ENCODE data around the gene CSTF1. TPM values are rescaled to one million over a fixed set of nuclear protein-coding genes. Genes with fewer than 3 reads are reported as not detected.

The CSTF1 gene
- 10 to 100 TPM in 3 of 4 donors, 1 to 10 TPM in 1; 4.8 to 28.9 (median 14.3) TPM for total RNA-seq

GRCh38 chr20:56392132-56392880 is at the start of gene CSTF1, which contains the start of gene AURKA:
TSS of gene CSTF1 (plus strand) at chr20:56392645. CDS start at chr20:56395553, 2,908 bp downstream.
TSS of gene AURKA (minus strand) at chr20:56392215. CDS start at chr20:56388197, 4,018 bp downstream.
- no peaks in the 10 kb centered on the region for H3K27me3 ChIP-seq
- TF ChIP-seq, protein P1, sequence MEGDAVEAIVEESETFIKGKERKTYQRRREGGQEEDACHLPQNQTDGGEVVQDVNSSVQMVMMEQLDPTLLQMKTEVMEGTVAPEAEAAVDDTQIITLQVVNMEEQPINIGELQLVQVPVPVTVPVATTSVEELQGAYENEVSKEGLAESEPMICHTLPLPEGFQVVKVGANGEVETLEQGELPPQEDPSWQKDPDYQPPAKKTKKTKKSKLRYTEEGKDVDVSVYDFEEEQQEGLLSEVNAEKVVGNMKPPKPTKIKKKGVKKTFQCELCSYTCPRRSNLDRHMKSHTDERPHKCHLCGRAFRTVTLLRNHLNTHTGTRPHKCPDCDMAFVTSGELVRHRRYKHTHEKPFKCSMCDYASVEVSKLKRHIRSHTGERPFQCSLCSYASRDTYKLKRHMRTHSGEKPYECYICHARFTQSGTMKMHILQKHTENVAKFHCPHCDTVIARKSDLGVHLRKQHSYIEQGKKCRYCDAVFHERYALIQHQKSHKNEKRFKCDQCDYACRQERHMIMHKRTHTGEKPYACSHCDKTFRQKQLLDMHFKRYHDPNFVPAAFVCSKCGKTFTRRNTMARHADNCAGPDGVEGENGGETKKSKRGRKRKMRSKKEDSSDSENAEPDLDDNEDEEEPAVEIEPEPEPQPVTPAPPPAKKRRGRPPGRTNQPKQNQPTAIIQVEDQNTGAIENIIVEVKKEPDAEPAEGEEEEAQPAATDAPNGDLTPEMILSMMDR (IDR thresholded peaks at IDR 0.05): no peak
- TF ChIP-seq POLR2A (IDR thresholded peaks at IDR 0.05): peak; percentile 21 to 26
- peak; percentile 98 to 100 (median 100) for DNase-seq
- peak within 1 kb of the TSS; percentile 83 to 89 (median 84) for H3K27ac ChIP-seq
- no peaks in the 10 kb centered on the region for H3K9me3 ChIP-seq
- H3K4me1 ChIP-seq: peaks cover 5 to 23% (median 12%) of the 10 kb centered on the region in 4 donors
- peaks cover 0 to 23% (median 0%) of the 10 kb centered on the region in 3 donors for H3K36me3 ChIP-seq
- peak within 1 kb of the TSS; percentile 63 to 79 (median 76) for H3K4me3 ChIP-seq

- TF ChIP-seq, protein P1 (IDR thresholded peaks at IDR 0.05): no peak
- no peak for TF ChIP-seq POLR2A (IDR thresholded peaks at IDR 0.05)
- Histone ChIP-seq H3K27ac (no peak overlapping the region), H3K36me3 (no peaks in the 10 kb centered on the region), H3K4me1 (peaks cover 0 to 4% (median 0%) of the 10 kb centered on the region in 4 donors), H3K9me3 (no peaks in the 10 kb centered on the region), H3K27me3 (no peaks in the 10 kb centered on the region), H3K4me3 (no peak overlapping the region)
- no peak for DNase-seq
These were observed 49.7 kb upstream of the CSTF1 start for GRCh38 chr20:56342783-56343182.

DNA sequence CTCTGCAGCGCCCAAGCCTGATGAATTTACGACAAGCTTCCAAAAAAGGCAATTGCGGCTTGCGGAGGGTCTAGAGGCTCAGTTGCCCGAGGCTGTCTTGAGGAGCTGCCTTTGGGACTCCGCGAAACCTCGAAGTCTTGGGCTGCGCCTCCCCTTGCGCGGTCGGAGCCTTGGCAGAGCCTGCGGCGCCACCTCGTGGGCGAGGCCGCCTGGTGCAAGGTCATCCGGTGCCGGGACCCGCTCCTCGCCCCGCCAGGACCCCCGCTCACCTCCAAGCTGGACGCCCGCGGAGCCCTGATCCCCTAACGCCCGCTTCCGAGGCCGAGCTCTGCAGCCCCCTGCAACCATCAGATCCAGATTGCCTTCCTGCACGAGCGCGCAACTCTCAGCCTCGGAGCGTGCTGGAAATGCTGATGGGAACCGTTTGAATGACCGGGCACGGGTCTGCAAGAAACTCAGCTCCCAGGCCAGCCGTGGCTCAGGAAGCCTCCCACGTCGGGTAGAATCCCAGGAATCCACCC is 48.5 kb upstream of the CSTF1 start:
- no peaks in the 10 kb centered on the region for H3K27me3 ChIP-seq
- peak in 1 of 3 donors; percentile 54 for DNase-seq

DNA sequence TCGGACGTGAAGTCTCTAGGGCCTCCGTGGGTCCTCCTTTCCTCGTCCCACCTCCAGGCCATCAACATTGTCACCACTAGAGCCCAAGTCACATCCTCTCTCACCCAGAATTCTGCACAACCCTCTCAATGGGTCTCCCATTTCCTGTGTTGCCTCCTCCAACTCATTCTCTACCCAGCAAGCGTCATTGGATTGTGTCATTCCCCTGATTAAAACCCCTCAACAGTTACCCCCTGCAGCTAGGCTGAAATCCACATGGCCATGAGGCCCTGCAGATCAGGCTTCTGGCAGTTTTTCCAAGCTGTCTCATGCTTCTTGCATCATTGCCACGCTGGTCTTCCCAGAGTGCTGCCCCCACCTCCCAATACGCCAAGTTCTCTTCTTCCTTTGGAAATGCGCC is 46.5 kb upstream of the CSTF1 start:
- TF ChIP-seq POLR2A (IDR thresholded peaks at IDR 0.05): no peak
- TF ChIP-seq, protein P1 (IDR thresholded peaks at IDR 0.05): no peak
- DNase-seq: no peak
- no peak overlapping the region for H3K4me3 ChIP-seq
- H3K9me3 ChIP-seq: no peaks in the 10 kb centered on the region
- peaks cover 0 to 4% (median 0%) of the 10 kb centered on the region in 4 donors for H3K4me1 ChIP-seq
- no peaks in the 10 kb centered on the region for H3K36me3 ChIP-seq
- no peak overlapping the region for H3K27ac ChIP-seq
- no peaks in the 10 kb centered on the region for H3K27me3 ChIP-seq

More for the DNA sequence above, 48.5 kb upstream of the CSTF1 start:
- TF ChIP-seq, protein P1 (IDR thresholded peaks at IDR 0.05): peak in 4 of 6 experiments; percentile 30 to 49 (median 40)
- no peak for TF ChIP-seq POLR2A (IDR thresholded peaks at IDR 0.05)
- peaks cover 0 to 4% (median 0%) of the 10 kb centered on the region in 4 donors for H3K4me1 ChIP-seq
- H3K4me3 ChIP-seq: peak overlapping the region in 1 of 4 donors; percentile 16
- H3K36me3 ChIP-seq: no peaks in the 10 kb centered on the region
- no peak overlapping the region for H3K27ac ChIP-seq
- H3K9me3 ChIP-seq: no peaks in the 10 kb centered on the region

DNA sequence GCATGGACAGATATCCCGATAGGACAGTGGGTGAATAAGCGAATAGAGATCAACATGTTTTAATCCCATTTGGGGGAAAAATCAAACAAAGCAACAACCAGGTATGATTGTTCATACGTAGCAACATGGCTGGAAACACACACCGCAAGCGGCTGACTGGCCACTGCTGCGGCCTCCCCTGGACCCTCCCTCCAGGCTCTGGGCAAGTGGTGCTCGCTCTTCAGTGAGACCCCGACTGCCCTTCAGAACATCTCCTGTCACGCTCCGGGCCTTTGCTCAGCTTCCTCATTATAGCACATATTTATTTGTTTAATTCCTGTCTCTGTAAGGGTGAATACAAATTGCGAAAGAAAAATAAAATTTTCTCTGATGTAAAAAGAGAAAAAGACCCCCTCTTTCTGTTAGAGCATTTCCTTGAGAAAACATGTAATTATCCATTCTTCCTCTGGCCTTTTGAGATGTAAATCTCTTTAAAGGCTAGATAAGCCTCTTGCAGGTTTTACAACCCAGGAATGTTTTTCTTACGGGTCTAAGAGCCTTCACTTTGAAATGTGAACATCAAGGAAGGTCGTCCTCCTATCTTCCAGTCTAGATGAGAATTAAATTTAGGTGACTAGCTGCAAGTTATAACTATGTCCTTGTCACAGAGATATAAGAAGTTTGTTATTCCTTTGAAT is 44.7 kb upstream of the CSTF1 start:
- H3K4me3 ChIP-seq: no peak overlapping the region
- no peak for DNase-seq
- no peaks in the 10 kb centered on the region for H3K9me3 ChIP-seq
- TF ChIP-seq, protein P1 (IDR thresholded peaks at IDR 0.05): no peak
- H3K4me1 ChIP-seq: peaks cover 0 to 4% (median 0%) of the 10 kb centered on the region in 4 donors
- no peaks in the 10 kb centered on the region for H3K27me3 ChIP-seq
- no peak overlapping the region for H3K27ac ChIP-seq
- no peaks in the 10 kb centered on the region for H3K36me3 ChIP-seq

Data from Peyer's patch (tissue), 4 donors.